HG03280 (cell line): ENCODE results near the gene MYOT.
"Not testable (repeated sequence)": the region's sequence is repeated elsewhere in the genome, so short reads cannot be mapped to it uniquely, and the experiment has no call there.

ENCODE experiments used
- ATAC-seq: cut with Tn5 transposase; IDR thresholded peaks from one replicate; pipeline ENCODE4 v1.9.1; 2021; ENCODE audit warnings: mild to moderate bottlenecking, moderate library complexity; ENCODE audit not compliant: unreplicated experiment

MYOT gene

GRCh38 chr5:137867664-137868063 lies at the start of gene MYOT:
Gene MYOT, plus strand, starts transcription at chr5:137867860. Its CDS starts 2,792 bp downstream, at chr5:137870652.
- no peak for ATAC-seq

- no peak for ATAC-seq
Measured at GRCh38 chr5:137819766-137820165, 47.9 kb upstream of the MYOT start.

GRCh38 chr5:137822158-137822764 lies 45.4 kb upstream of the MYOT start:
- ATAC-seq = no peak

- no peak for ATAC-seq
Measured at GRCh38 chr5:137822984-137823383, 44.7 kb upstream of the MYOT start.

GRCh38 chr5:137825165-137825564 lies 42.5 kb upstream of the MYOT start:
- no peak for ATAC-seq

GRCh38 chr5:137826067-137826466 lies 41.6 kb upstream of the MYOT start:
- no peak for ATAC-seq

GRCh38 chr5:137828180-137828579 lies 39.5 kb upstream of the MYOT start:
- no peak for ATAC-seq

GRCh38 chr5:137828664-137829063 lies 39.0 kb upstream of the MYOT start:
- ATAC-seq = no peak

- ATAC-seq = no peak
Measured at GRCh38 chr5:137831105-137831504, 36.6 kb upstream of the MYOT start.

- ATAC-seq = no peak
Measured at GRCh38 chr5:137831526-137831925, 36.1 kb upstream of the MYOT start.

- no peak for ATAC-seq
Measured at GRCh38 chr5:137832416-137832815, 35.2 kb upstream of the MYOT start.

- ATAC-seq = no peak
Measured at GRCh38 chr5:137833463-137833862, 34.2 kb upstream of the MYOT start.

GRCh38 chr5:137834498-137835049 lies 33.1 kb upstream of the MYOT start:
- ATAC-seq = no peak

- ATAC-seq = no peak
Measured at GRCh38 chr5:137836298-137836697, 31.4 kb upstream of the MYOT start.

GRCh38 chr5:137836997-137837396 lies 30.7 kb upstream of the MYOT start:
- ATAC-seq = no peak

- no peak for ATAC-seq
Measured at GRCh38 chr5:137837491-137838394, 29.9 kb upstream of the MYOT start.

GRCh38 chr5:137838976-137839375 lies 28.7 kb upstream of the MYOT start:
- no peak for ATAC-seq

GRCh38 chr5:137842296-137842695 lies 25.4 kb upstream of the MYOT start:
- no peak for ATAC-seq

GRCh38 chr5:137843676-137844299 lies 23.9 kb upstream of the MYOT start:
- ATAC-seq = no peak

- ATAC-seq = no peak
Measured at GRCh38 chr5:137845472-137845871, 22.2 kb upstream of the MYOT start.

GRCh38 chr5:137847687-137848086 lies 20.0 kb upstream of the MYOT start:
- no peak for ATAC-seq

GRCh38 chr5:137853165-137853564 lies 14.5 kb upstream of the MYOT start:
- not testable (repeated sequence) for ATAC-seq
